Amygdala (tissue), 56 donors: ENCODE measurements around the gene TMEM132E.

ENCODE experiments used
- DNase-seq, 56 donors: peaks; one replicate each; lab custom pipeline; 2025; lab: John Stamatoyannopoulos, UW

The TMEM132E gene

GRCh38 chr17:34682305-34682704 is 102.9 kb downstream of the TMEM132E start:
- no peak for DNase-seq

GRCh38 chr17:34683390-34683789 is 104.0 kb downstream of the TMEM132E start:
- DNase-seq, result no peak
